Ishikawa (cell line): ENCODE measurements around the gene MTFP1.

ENCODE experiments used
- EGR1 ChIP-seq: IDR thresholded peaks from 2 replicates; pipeline ENCODE4 v1.6.1; 2012
- EP300 ChIP-seq: IDR thresholded peaks from 2 replicates; pipeline ENCODE4 v1.6.1; 2012; ENCODE audit warnings: borderline replicate concordance
- RAD21 ChIP-seq: IDR thresholded peaks from 2 replicates; pipeline ENCODE4 v1.6.1; 2012; ENCODE audit warnings: low read depth
- USF1 ChIP-seq: IDR thresholded peaks from 2 replicates; pipeline ENCODE4 v1.6.1; 2012
- TF ChIP-seq, protein P1 (sequence below): IDR thresholded peaks from 2 replicates; pipeline ENCODE4 v1.6.1; 2012
- TF ChIP-seq, protein P2 (sequence below): IDR thresholded peaks from 2 replicates; pipeline ENCODE4 v1.6.1; 2012; ENCODE audit warnings: low read depth, mild to moderate bottlenecking

DNA sequence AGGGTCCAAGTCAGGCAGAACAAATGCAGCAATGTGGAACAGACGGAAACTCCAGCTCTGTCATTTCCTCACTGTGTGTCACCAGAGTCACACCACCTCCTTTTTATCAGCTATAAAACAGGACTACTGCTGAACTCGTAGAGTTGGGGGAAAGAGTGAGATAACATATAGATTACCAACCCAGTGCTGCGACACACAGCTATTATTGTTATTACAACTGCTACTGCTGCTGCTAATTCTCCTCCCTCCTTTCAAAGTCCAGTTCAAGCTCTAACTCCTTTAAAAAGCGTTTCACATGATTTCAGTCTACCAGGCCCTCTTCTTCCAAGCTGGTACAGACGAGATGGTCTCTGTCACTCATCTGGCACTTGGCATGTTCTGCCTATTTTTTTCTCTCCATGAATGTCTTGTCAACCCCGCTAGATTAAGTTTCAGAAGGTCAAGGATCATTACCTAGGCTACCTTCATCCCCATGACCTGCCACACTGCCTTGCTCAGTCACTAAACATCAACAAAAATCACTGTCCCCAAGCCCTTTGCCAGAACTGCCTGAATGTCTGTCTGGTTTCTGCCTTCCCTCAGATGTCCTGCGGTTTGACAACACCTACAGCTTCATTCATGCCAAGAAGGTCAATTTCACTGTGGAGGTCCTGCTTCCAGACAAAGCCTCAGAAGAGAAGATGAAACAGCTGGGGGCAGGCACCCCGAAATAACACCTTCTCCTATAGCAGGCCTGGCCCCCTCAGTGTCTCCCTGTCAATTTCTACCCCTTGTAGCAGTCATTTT, 3.7 kb upstream of the MTFP1 start:
- TF ChIP-seq EP300 (no peak), RAD21 (no peak), EGR1 (no peak), USF1 (no peak)
- TF ChIP-seq, protein P1, sequence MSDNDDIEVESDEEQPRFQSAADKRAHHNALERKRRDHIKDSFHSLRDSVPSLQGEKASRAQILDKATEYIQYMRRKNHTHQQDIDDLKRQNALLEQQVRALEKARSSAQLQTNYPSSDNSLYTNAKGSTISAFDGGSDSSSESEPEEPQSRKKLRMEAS: no peak
- TF ChIP-seq, protein P2, sequence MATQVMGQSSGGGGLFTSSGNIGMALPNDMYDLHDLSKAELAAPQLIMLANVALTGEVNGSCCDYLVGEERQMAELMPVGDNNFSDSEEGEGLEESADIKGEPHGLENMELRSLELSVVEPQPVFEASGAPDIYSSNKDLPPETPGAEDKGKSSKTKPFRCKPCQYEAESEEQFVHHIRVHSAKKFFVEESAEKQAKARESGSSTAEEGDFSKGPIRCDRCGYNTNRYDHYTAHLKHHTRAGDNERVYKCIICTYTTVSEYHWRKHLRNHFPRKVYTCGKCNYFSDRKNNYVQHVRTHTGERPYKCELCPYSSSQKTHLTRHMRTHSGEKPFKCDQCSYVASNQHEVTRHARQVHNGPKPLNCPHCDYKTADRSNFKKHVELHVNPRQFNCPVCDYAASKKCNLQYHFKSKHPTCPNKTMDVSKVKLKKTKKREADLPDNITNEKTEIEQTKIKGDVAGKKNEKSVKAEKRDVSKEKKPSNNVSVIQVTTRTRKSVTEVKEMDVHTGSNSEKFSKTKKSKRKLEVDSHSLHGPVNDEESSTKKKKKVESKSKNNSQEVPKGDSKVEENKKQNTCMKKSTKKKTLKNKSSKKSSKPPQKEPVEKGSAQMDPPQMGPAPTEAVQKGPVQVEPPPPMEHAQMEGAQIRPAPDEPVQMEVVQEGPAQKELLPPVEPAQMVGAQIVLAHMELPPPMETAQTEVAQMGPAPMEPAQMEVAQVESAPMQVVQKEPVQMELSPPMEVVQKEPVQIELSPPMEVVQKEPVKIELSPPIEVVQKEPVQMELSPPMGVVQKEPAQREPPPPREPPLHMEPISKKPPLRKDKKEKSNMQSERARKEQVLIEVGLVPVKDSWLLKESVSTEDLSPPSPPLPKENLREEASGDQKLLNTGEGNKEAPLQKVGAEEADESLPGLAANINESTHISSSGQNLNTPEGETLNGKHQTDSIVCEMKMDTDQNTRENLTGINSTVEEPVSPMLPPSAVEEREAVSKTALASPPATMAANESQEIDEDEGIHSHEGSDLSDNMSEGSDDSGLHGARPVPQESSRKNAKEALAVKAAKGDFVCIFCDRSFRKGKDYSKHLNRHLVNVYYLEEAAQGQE: no peak
